HG02970 (cell line): Measurements from ENCODE around the gene AVPR2.

Experiments used
- ATAC-seq: cut with Tn5 transposase; IDR thresholded peaks from one replicate; pipeline ENCODE4 v1.9.1; 2021; ENCODE audit warnings: mild to moderate bottlenecking, moderate library complexity, moderate number of reproducible peaks; ENCODE audit not compliant: unreplicated experiment, low FRiP score

The AVPR2 gene

GRCh38 chrX:153870791-153871360 lies 33.6 kb upstream of the AVPR2 start:
- ATAC-seq, result no peak

- ATAC-seq, result no peak
Measured at GRCh38 chrX:153871451-153871850, 33.0 kb upstream of the AVPR2 start.

GRCh38 chrX:153871946-153872878 lies 32.3 kb upstream of the AVPR2 start:
- no peak for ATAC-seq

GRCh38 chrX:153873282-153874084 lies 31.0 kb upstream of the AVPR2 start:
- no peak for ATAC-seq

- no peak for ATAC-seq
Measured at GRCh38 chrX:153874085-153874365, 30.4 kb upstream of the AVPR2 start.

GRCh38 chrX:153874366-153875125 lies 29.9 kb upstream of the AVPR2 start:
- no peak for ATAC-seq

GRCh38 chrX:153875391-153876111 lies 28.9 kb upstream of the AVPR2 start:
- ATAC-seq, result no peak

GRCh38 chrX:153876112-153876491 lies 28.4 kb upstream of the AVPR2 start:
- no peak for ATAC-seq

- ATAC-seq, result no peak
Measured at GRCh38 chrX:153877571-153878261, 26.8 kb upstream of the AVPR2 start.

GRCh38 chrX:153878345-153878744 lies 26.1 kb upstream of the AVPR2 start:
- no peak for ATAC-seq

- no peak for ATAC-seq
Measured at GRCh38 chrX:153878969-153879653, 25.4 kb upstream of the AVPR2 start.

GRCh38 chrX:153879741-153880439 lies 24.6 kb upstream of the AVPR2 start:
- ATAC-seq, result no peak

GRCh38 chrX:153880440-153880815 lies 24.0 kb upstream of the AVPR2 start:
- no peak for ATAC-seq

- no peak for ATAC-seq
Measured at GRCh38 chrX:153881281-153881680, 23.2 kb upstream of the AVPR2 start.

GRCh38 chrX:153882086-153882498 lies 22.4 kb upstream of the AVPR2 start:
- ATAC-seq, result no peak

GRCh38 chrX:153882557-153882956 lies 21.9 kb upstream of the AVPR2 start:
- ATAC-seq, result no peak

- ATAC-seq, result no peak
Measured at GRCh38 chrX:153883163-153883843, 21.2 kb upstream of the AVPR2 start.

- ATAC-seq, result no peak
Measured at GRCh38 chrX:153884136-153884535, 20.3 kb upstream of the AVPR2 start.
